Tibial nerve (tissue), 4 donors: ENCODE measurements around the gene NEU4. TPM values are rescaled to one million over a fixed set of nuclear protein-coding genes. Genes with fewer than 3 reads are reported as not detected.
A peak's percentile ranks its signal among the peaks of the same experiment; 100 is the strongest.
"Not testable (repeated sequence)": the region's sequence is repeated elsewhere in the genome, so short reads cannot be mapped to it uniquely, and the experiment has no call there.

Experiments used
- DNase-seq, 2 donors: peaks; one replicate each; pipeline ENCODE4 v3.0.0-alpha.2; 2019; ENCODE audit warnings: low spot score in 2 of 2
- H3K27ac ChIP-seq, 4 donors: fragments of 200-600 bp; sonication (generic) in 3 of 4; one replicate each; pipeline ENCODE4 v1.5.1; 2017 to 2019; ENCODE audit warnings: mild to moderate bottlenecking in 1 of 4
- H3K27me3 ChIP-seq, 2 donors: fragments of 200-600 bp; sonication (generic) in 1 of 2; one replicate each; pipeline versions ENCODE4 v1.5.1 to v1.6.0; 2017 to 2019
- H3K36me3 ChIP-seq, 3 donors: fragments of 200-600 bp; sonication (generic); one replicate each; pipeline ENCODE4 v1.5.1; 2018 to 2019
- H3K4me1 ChIP-seq, 4 donors: fragments of 200-600 bp; sonication (generic) in 3 of 4; one replicate each; pipeline ENCODE4 v1.5.1; 2017 to 2019
- H3K4me3 ChIP-seq, 4 donors: fragments of 200-600 bp; sonication (generic) in 3 of 4; one replicate each; pipeline ENCODE4 v1.5.1; 2017 to 2019; ENCODE audit warnings: mild to moderate bottlenecking in 1 of 4, moderate library complexity in 1 of 4
- H3K9me3 ChIP-seq, 4 donors: fragments of 200-600 bp; sonication (generic) in 3 of 4; one replicate each; pipeline ENCODE4 v1.5.1; 2017 to 2019
- CTCF ChIP-seq, 5 experiments: fragments of 200-600 bp in 3 of 5; fragments of 450-650 bp in 2 of 5; sonication (generic) in 3 of 5; IDR thresholded peaks; one replicate each; pipeline ENCODE4 v1.5.1; 2016 to 2019; ENCODE audit warnings: antibody characterized with exemption in 5 of 5, mild to moderate bottlenecking in 3 of 5, moderate library complexity in 2 of 5
- EP300 ChIP-seq, 2 donors: sonication (generic); formaldehyde crosslinking; IDR thresholded peaks; one replicate each; pipeline ENCODE4 v1.6.1; 2017; ENCODE audit warnings: antibody characterized with exemption in 2 of 2, mild to moderate bottlenecking in 1 of 2
- POLR2A ChIP-seq, 2 donors: fragments of 450-650 bp; IDR thresholded peaks; one replicate each; pipeline ENCODE4 v1.6.1; 2017; ENCODE audit warnings: antibody characterized with exemption in 2 of 2, mild to moderate bottlenecking in 2 of 2, moderate library complexity in 2 of 2
- WGBS, 2 donors: methylation state at CpG; one replicate each; pipeline ENCODE4 v1.1.5; 2018; 5-methylcytosine and 5-hydroxymethylcytosine counted together
- total RNA-seq, 4 donors: library from RNA; depleted of rRNA; stranded (reverse); fragments of >200 nt; gene quantifications; one replicate each; pipeline ENCODE4 v1.1.0, GENCODE V29; 2016

Gene NEU4
- total RNA-seq, 4 donors from 2014 or later: 1.1 to 1.6 TPM; not detected in 2

- WGBS, 2 donors: 83 to 84% methylated on average over 11 to 14 of the region's 14 CpGs
- peaks cover 0 to 7% of the 10 kb centered on the region in 2 donors for H3K27me3 ChIP-seq
- peak in 1 of 2 donors; percentile 3 for DNase-seq
- no peak overlapping the region for H3K4me3 ChIP-seq
- no peaks in the 10 kb centered on the region for H3K36me3 ChIP-seq
- peaks cover 0 to 5% (median 2%) of the 10 kb centered on the region in 4 donors for H3K4me1 ChIP-seq
- TF ChIP-seq EP300 (IDR thresholded peaks at IDR 0.05) (no peak), POLR2A (IDR thresholded peaks at IDR 0.05) (no peak), CTCF (IDR thresholded peaks at IDR 0.05) (no peak)
- H3K27ac ChIP-seq: no peak overlapping the region
- no peaks in the 10 kb centered on the region for H3K9me3 ChIP-seq
These were observed 10.8 kb upstream of the NEU4 start for GRCh38 chr2:241798081-241798630.

GRCh38 chr2:241798631-241799521 is 10.1 kb upstream of the NEU4 start:
- H3K4me3 ChIP-seq: no peak overlapping the region
- H3K4me1 ChIP-seq: peaks cover 0 to 13% (median 4%) of the 10 kb centered on the region in 4 donors
- DNase-seq: peak in 1 of 2 donors; percentile 1
- TF ChIP-seq CTCF (IDR thresholded peaks at IDR 0.05): no peak
- TF ChIP-seq POLR2A (IDR thresholded peaks at IDR 0.05): no peak
- TF ChIP-seq EP300 (IDR thresholded peaks at IDR 0.05): no peak
- no peaks in the 10 kb centered on the region for H3K36me3 ChIP-seq
- no peaks in the 10 kb centered on the region for H3K9me3 ChIP-seq
- H3K27me3 ChIP-seq: peaks cover 0 to 10% of the 10 kb centered on the region in 2 donors
- 81 to 86% methylated on average over 14 to 21 of the region's 21 CpGs for WGBS, 2 donors
- no peak overlapping the region for H3K27ac ChIP-seq

- H3K27ac ChIP-seq: no peak overlapping the region
- H3K9me3 ChIP-seq: no peaks in the 10 kb centered on the region
- no peak overlapping the region for H3K4me3 ChIP-seq
- H3K36me3 ChIP-seq: no peaks in the 10 kb centered on the region
- DNase-seq: peak in 1 of 2 donors; percentile 5
- peaks cover 0 to 18% of the 10 kb centered on the region in 2 donors for H3K27me3 ChIP-seq
- no peak for TF ChIP-seq EP300 (IDR thresholded peaks at IDR 0.05)
- no peak for TF ChIP-seq CTCF (IDR thresholded peaks at IDR 0.05)
- no peak for TF ChIP-seq POLR2A (IDR thresholded peaks at IDR 0.05)
- WGBS, 2 donors: 81 to 84% methylated on average over 9 to 10 of the region's 10 CpGs
- H3K4me1 ChIP-seq: peaks cover 0 to 20% (median 11%) of the 10 kb centered on the region in 4 donors
These were observed 9.3 kb upstream of the NEU4 start for GRCh38 chr2:241799522-241800197.

- not testable (repeated sequence) for DNase-seq, H3K36me3 ChIP-seq, H3K27ac ChIP-seq, H3K9me3 ChIP-seq, H3K4me3 ChIP-seq
- WGBS, 2 donors: 74 to 77% methylated on average over 35 of the region's 35 CpGs
- peaks cover 0 to 19% of the 10 kb centered on the region in 2 donors for H3K27me3 ChIP-seq
- H3K4me1 ChIP-seq: peaks cover 0 to 24% (median 14%) of the 10 kb centered on the region in 4 donors
These were observed 8.6 kb upstream of the NEU4 start for GRCh38 chr2:241800198-241800903.
